ENCODE results near the gene RNF215.
"Not testable (repeated sequence)": the region's sequence is repeated elsewhere in the genome, so short reads cannot be mapped to it uniquely, and the experiment has no call there.

Gene RNF215

GRCh38 chr22:30411780-30412179, 24.6 kb upstream of the RNF215 start:
- no peak for DNase-seq (ENCODE audit: low spot score)
- Histone ChIP-seq H3K4me3 (no peak overlapping the region), H3K27ac (no peak overlapping the region)
- TF ChIP-seq CTCF (IDR thresholded peaks at IDR 0.05): no peak

GRCh38 chr22:30408388-30409102, 21.3 kb upstream of the RNF215 start:
- no peak overlapping the region for H3K4me3 ChIP-seq
- no peak for DNase-seq (ENCODE audit: low spot score)
- no peak for TF ChIP-seq CTCF (IDR thresholded peaks at IDR 0.05)
- H3K27ac ChIP-seq: no peak overlapping the region

GRCh38 chr22:30406400-30406799, 19.2 kb upstream of the RNF215 start:
- DNase-seq (ENCODE audit: low spot score): no peak
- TF ChIP-seq CTCF (IDR thresholded peaks at IDR 0.05): no peak
- Histone ChIP-seq H3K4me3 (no peak overlapping the region), H3K27ac (no peak overlapping the region)

- no peak for DNase-seq (ENCODE audit: low spot score)
- no peak overlapping the region for H3K4me3 ChIP-seq
- TF ChIP-seq CTCF (IDR thresholded peaks at IDR 0.05): no peak
- H3K27ac ChIP-seq: no peak overlapping the region
Measured at GRCh38 chr22:30405731-30406130, 18.5 kb upstream of the RNF215 start.

GRCh38 chr22:30404307-30404706, 17.1 kb upstream of the RNF215 start:
- Histone ChIP-seq H3K4me3 (no peak overlapping the region), H3K27ac (no peak overlapping the region)
- DNase-seq (ENCODE audit: low spot score): no peak
- no peak for TF ChIP-seq CTCF (IDR thresholded peaks at IDR 0.05)

- DNase-seq (ENCODE audit: low spot score); H3K27ac ChIP-seq; H3K4me3 ChIP-seq: not testable (repeated sequence)
Measured at GRCh38 chr22:30402766-30403104, 15.5 kb upstream of the RNF215 start.

- no peak overlapping the region for H3K27ac ChIP-seq
- DNase-seq (ENCODE audit: low spot score): no peak
- TF ChIP-seq CTCF (IDR thresholded peaks at IDR 0.05): no peak
- no peak overlapping the region for H3K4me3 ChIP-seq
Measured at GRCh38 chr22:30402028-30402765, 15.0 kb upstream of the RNF215 start.

- H3K27ac ChIP-seq; H3K4me3 ChIP-seq; DNase-seq (ENCODE audit: low spot score): not testable (repeated sequence)
Measured at GRCh38 chr22:30401024-30401423, 13.8 kb upstream of the RNF215 start.
